ENCODE results near the gene ERCC5. TPM values are rescaled to one million over a fixed set of nuclear protein-coding genes. Genes with fewer than 3 reads are reported as not detected.
A peak's percentile ranks its signal among the peaks of the same experiment; 100 is the strongest.

The ERCC5 gene
- total and polyA plus RNA-seq, 9 of the 15 experiments (the other 6 are each of a cell fraction or from before 2014, with no cell fraction given) = 7.4 to 43.1 (median 33.9) TPM

DNA sequence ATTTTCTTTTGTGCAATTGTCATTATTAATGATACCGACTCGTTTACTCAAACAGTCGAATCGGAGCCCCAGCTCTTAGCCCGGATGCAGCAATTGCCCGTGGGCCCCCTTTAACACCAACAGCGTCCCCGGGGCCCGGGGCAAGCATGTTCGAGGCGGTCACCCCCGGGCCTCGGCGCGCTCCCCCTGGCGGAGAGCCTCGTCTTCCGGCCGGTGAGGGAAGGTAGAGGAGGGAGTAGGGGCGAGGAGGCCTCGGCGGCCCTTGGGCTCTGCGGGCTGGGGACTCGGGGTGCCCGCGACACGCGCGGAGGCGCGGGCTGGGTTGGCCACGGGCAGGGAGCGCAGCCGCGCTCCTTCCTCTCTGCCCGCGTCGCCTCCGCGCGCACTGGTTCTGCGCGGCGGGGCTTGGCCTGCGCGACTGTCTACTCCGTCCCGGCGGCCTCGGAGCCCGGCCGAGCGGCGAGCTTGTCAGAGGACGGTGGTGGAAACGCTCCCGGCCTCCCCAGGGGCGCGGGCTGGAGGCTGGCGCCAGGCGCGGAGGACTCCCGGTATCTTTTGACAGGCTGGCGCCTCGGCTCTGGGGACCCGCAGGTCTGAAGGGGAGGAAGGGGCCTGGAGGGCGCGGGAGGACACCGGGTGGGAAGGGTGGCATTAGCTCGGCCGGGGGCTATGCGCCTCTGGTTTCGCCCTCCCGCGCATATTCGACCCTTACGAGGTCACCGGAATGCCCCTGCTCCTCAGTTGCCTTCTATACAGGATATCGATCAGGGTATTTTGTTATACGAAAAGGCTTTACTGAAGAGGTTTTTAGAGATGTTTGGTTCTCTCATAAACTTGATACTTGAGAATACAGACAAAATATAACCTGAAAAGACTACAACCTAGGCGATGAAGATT lies 45.4 kb upstream of the ERCC5 start (continued):
- TF ChIP-seq ARID4B (CRISPR knock-in tag; IDR thresholded peaks at IDR 0.05) = no peak; the same call in 1 of the 2 replicates
- TF ChIP-seq RHOXF2B (CRISPR knock-in tag; conservative IDR thresholded peaks at IDR 0.05) = no peak
- TF ChIP-seq NR2F6 (CRISPR knock-in tag; IDR thresholded peaks at IDR 0.05) = no peak
- TF ChIP-seq EP400 (IDR thresholded peaks at IDR 0.05) = peak; percentile 60
- TF ChIP-seq, protein P1, sequence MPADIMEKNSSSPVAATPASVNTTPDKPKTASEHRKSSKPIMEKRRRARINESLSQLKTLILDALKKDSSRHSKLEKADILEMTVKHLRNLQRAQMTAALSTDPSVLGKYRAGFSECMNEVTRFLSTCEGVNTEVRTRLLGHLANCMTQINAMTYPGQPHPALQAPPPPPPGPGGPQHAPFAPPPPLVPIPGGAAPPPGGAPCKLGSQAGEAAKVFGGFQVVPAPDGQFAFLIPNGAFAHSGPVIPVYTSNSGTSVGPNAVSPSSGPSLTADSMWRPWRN (IDR thresholded peaks at IDR 0.05; ENCODE audit: low read depth) = no peak
- no peak for TF ChIP-seq SNIP1 (IDR thresholded peaks at IDR 0.05; ENCODE audit: low read depth)
- no peak for TF ChIP-seq TRIM25 (IDR thresholded peaks at IDR 0.05; ENCODE audit: borderline replicate concordance)
- TF ChIP-seq RAD51 (IDR thresholded peaks at IDR 0.05; ENCODE audit: borderline replicate concordance, low read depth) = no peak
- no peak for TF ChIP-seq TCFL5 (CRISPR knock-in tag; conservative IDR thresholded peaks at IDR 0.05)
- TF ChIP-seq, protein P2, sequence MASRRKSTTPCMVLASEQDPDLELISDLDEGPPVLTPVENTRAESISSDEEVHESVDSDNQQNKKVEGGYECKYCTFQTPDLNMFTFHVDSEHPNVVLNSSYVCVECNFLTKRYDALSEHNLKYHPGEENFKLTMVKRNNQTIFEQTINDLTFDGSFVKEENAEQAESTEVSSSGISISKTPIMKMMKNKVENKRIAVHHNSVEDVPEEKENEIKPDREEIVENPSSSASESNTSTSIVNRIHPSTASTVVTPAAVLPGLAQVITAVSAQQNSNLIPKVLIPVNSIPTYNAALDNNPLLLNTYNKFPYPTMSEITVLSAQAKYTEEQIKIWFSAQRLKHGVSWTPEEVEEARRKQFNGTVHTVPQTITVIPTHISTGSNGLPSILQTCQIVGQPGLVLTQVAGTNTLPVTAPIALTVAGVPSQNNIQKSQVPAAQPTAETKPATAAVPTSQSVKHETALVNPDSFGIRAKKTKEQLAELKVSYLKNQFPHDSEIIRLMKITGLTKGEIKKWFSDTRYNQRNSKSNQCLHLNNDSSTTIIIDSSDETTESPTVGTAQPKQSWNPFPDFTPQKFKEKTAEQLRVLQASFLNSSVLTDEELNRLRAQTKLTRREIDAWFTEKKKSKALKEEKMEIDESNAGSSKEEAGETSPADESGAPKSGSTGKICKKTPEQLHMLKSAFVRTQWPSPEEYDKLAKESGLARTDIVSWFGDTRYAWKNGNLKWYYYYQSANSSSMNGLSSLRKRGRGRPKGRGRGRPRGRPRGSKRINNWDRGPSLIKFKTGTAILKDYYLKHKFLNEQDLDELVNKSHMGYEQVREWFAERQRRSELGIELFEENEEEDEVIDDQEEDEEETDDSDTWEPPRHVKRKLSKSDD (conservative IDR thresholded peaks at IDR 0.05; ENCODE audit: low read length) = no peak
- TF ChIP-seq ZNF3 (CRISPR knock-in tag; IDR thresholded peaks at IDR 0.05) = no peak
- TF ChIP-seq RUNX1 (IDR thresholded peaks at IDR 0.05; ENCODE audit: low read depth) = no peak
- TF ChIP-seq ETS2 (tag; IDR thresholded peaks at IDR 0.05; ENCODE audit: borderline replicate concordance, poor library complexity, severe bottlenecking) = no peak
- TF ChIP-seq ATF7 (IDR thresholded peaks at IDR 0.05) = no peak
- peak; percentile 62 to 77; a peak in 3 of 4 replicates for TF ChIP-seq MAZ (CRISPR knock-in tag; conservative IDR thresholded peaks at IDR 0.05 in 1 of 2, IDR thresholded peaks at IDR 0.05 in 1 of 2)
- peak; percentile 86 for TF ChIP-seq ETV5 (CRISPR knock-in tag; IDR thresholded peaks at IDR 0.05; ENCODE audit: low read depth)

All from K562 (cell line).